BLaER1 treated with 17β-estradiol and CSF1 and Interleukin-3, amounts not matched to agents 10 nM and 100 nM (cell line): ENCODE data around the gene COL28A1.

Experiments
- H3K27ac ChIP-seq, 11 experiments: shearing (Covaris generic); formaldehyde crosslinking; 2 replicates each; pipeline ENCODE4 v1.8.1; 2022
- H3K27me3 ChIP-seq, 11 experiments: shearing (Covaris generic); formaldehyde crosslinking; 2 replicates each; pipeline ENCODE4 v1.8.1; 2022
- H3K36me3 ChIP-seq, 11 experiments: shearing (Covaris generic); formaldehyde crosslinking; 2 replicates each; pipeline ENCODE4 v1.8.1; 2022
- H3K4me1 ChIP-seq, 10 experiments: shearing (Covaris generic); formaldehyde crosslinking; 2 replicates each; pipeline ENCODE4 v1.8.1; 2022
- H3K4me2 ChIP-seq, 11 experiments: shearing (Covaris generic); formaldehyde crosslinking; 2 replicates each; pipeline ENCODE4 v1.8.1; 2022
- H3K4me3 ChIP-seq, 10 experiments: shearing (Covaris generic); formaldehyde crosslinking; 2 replicates each; pipeline ENCODE4 v1.8.1; 2022
- H3K9ac ChIP-seq, 11 experiments: shearing (Covaris generic); formaldehyde crosslinking; 2 replicates each; pipeline ENCODE4 v1.8.1; 2022
- H3K9me3 ChIP-seq, 11 experiments: shearing (Covaris generic); formaldehyde crosslinking; replicated peaks in 1 of 11; 2 replicates each; pipeline ENCODE4 v1.8.1; 2022
- H4K20me1 ChIP-seq, 11 experiments: shearing (Covaris generic); formaldehyde crosslinking; 2 replicates each; pipeline ENCODE4 v1.8.1; 2022
- Cebpa-rat ChIP-seq, 11 experiments: shearing (Covaris generic); IDR thresholded peaks; 2 replicates each; pipeline ENCODE4 v1.8.1; 2022

Gene COL28A1

DNA sequence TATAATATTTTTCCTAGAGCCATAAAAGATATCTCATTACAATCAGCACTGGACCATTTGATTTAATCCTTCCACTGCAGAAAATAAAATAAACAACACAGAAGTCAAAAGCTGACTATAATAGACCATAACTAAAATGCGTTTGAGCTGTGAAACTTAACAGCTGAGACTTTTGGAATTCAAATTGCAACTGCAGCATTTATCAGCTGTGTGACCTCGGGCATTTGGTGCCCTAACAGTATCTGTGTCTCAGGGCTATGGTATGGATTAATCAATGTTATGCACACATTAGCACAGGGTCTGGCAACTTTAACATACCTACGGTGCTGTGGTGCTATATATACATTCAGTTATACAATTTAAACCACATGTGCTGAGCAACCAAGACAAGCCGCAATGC lies 160.1 kb downstream of the COL28A1 start:
- H3K9ac ChIP-seq: no peak overlapping the region
- peaks cover 5 to 13% (median 10%) of the 10 kb centered on the region in 10 experiments; a peak in 17 of 20 replicates for H3K4me1 ChIP-seq
- TF ChIP-seq Cebpa-rat (IDR thresholded peaks at IDR 0.05): no peak
- H4K20me1 ChIP-seq: no peaks in the 10 kb centered on the region
- no peaks in the 10 kb centered on the region for H3K27me3 ChIP-seq
- H3K9me3 ChIP-seq: 0 out of 22 replicates have a peak, but pooled peaks cover 0 to 5% (median 0%) of the 10 kb centered on the region in 11 experiments
- H3K4me2 ChIP-seq: no peak overlapping the region
- H3K27ac ChIP-seq: no peak overlapping the region
- H3K36me3 ChIP-seq: no peaks in the 10 kb centered on the region
- no peak overlapping the region for H3K4me3 ChIP-seq

DNA sequence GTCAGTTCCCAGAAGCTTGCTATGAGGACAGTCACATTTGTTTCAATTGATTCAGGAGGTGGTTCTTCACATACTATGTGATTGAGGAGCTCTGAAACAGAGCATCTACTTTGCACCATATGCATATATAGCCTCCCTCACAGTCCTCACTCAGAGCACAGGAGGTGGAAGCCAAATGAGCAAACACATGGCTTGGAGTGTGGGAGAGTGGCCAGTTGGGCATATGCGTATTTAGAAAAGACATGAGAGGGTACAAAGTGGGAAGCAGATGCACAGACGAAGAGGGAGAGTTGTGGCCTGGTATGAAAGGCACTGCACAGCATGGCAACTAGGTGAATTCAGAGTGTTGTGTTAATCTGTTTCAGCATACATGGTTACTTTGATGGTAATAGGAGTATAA lies 165.6 kb downstream of the COL28A1 start:
- no peaks in the 10 kb centered on the region for H4K20me1 ChIP-seq
- H3K4me1 ChIP-seq: peaks cover 5 to 11% (median 10%) of the 10 kb centered on the region in 10 experiments; a peak in 17 of 20 replicates
- H3K36me3 ChIP-seq: no peaks in the 10 kb centered on the region
- H3K9me3 ChIP-seq: 0 out of 22 replicates have a peak, but pooled peaks cover 0 to 5% (median 0%) of the 10 kb centered on the region in 11 experiments
- no peak overlapping the region for H3K4me2 ChIP-seq
- H3K27me3 ChIP-seq: no peaks in the 10 kb centered on the region
- no peak overlapping the region for H3K27ac ChIP-seq
- H3K9ac ChIP-seq: no peak overlapping the region
- no peak for TF ChIP-seq Cebpa-rat (IDR thresholded peaks at IDR 0.05)
- H3K4me3 ChIP-seq: no peak overlapping the region

DNA sequence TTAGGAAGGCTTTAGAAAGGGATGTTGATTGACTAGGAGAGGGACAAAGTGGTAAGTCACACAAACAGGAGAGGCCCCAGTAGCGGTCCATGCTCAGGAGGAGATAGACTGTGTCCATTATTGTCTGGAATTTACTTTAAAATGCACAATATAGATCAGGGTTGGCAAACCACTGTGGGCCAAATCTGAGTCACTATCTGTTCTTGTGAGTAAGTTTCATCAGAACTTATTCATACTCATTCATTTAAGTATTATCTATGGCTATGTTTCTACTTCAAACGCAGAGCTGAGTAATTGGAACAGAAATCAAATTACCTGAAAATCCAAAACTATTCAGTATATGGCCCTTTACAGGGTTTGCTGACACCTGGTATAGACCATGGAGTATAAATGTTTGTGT lies 166.5 kb downstream of the COL28A1 start:
- H3K27ac ChIP-seq: no peak overlapping the region
- TF ChIP-seq Cebpa-rat (IDR thresholded peaks at IDR 0.05): no peak
- H4K20me1 ChIP-seq: no peaks in the 10 kb centered on the region
- no peak overlapping the region for H3K4me2 ChIP-seq
- 0 out of 22 replicates have a peak, but pooled peaks cover 0 to 5% (median 0%) of the 10 kb centered on the region in 11 experiments for H3K9me3 ChIP-seq
- H3K4me1 ChIP-seq: peaks cover under 1 to 2% (median 1%) of the 10 kb centered on the region in 10 experiments; a peak in 14 of 20 replicates
- H3K9ac ChIP-seq: no peak overlapping the region
- no peak overlapping the region for H3K4me3 ChIP-seq
- no peaks in the 10 kb centered on the region for H3K27me3 ChIP-seq
- no peaks in the 10 kb centered on the region for H3K36me3 ChIP-seq

DNA sequence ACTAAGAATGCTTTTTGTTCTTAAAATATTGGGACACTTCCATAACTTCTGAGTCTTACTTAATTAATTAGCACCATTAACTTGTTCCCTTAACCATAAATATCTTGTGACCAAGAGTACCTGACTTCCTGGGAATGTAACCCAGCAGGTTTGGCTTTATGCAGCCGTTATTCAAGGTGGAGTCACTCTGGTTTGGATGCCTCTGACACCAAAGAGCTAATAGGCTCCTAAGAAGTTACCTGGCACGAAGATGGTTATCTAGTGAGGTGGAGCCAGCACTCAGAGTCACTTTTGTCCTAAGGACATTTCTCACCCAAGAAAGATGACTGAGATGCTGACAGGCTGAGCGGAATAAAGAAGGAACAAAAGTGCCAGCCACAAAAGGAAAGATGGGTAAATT lies 181.0 kb downstream of the COL28A1 start:
- no peak overlapping the region for H3K9ac ChIP-seq
- no peak overlapping the region for H3K4me2 ChIP-seq
- no peaks in the 10 kb centered on the region for H3K27me3 ChIP-seq
- H3K27ac ChIP-seq: no peak overlapping the region
- H3K4me1 ChIP-seq: no peaks in the 10 kb centered on the region
- H3K36me3 ChIP-seq: no peaks in the 10 kb centered on the region
- no peak for TF ChIP-seq Cebpa-rat (IDR thresholded peaks at IDR 0.05)
- H3K4me3 ChIP-seq: no peak overlapping the region
- H4K20me1 ChIP-seq: no peaks in the 10 kb centered on the region
- peaks cover 0 to 6% (median 0%) of the 10 kb centered on the region in 11 experiments; a peak in 2 of 22 replicates for H3K9me3 ChIP-seq

GRCh38 chr7:7352845-7353244 lies 182.8 kb downstream of the COL28A1 start:
- TF ChIP-seq Cebpa-rat (IDR thresholded peaks at IDR 0.05): no peak
- no peak overlapping the region for H3K4me2 ChIP-seq
- H3K4me1 ChIP-seq: no peaks in the 10 kb centered on the region
- H3K27me3 ChIP-seq: no peaks in the 10 kb centered on the region
- H4K20me1 ChIP-seq: no peaks in the 10 kb centered on the region
- no peak overlapping the region for H3K4me3 ChIP-seq
- H3K36me3 ChIP-seq: no peaks in the 10 kb centered on the region
- H3K27ac ChIP-seq: no peak overlapping the region
- peaks cover 0 to 6% (median 0%) of the 10 kb centered on the region in 11 experiments; a peak in 2 of 22 replicates for H3K9me3 ChIP-seq
- H3K9ac ChIP-seq: no peak overlapping the region

- H3K9me3 ChIP-seq: peaks cover 0 to 6% (median 0%) of the 10 kb centered on the region in 11 experiments; a peak in 2 of 22 replicates
- TF ChIP-seq Cebpa-rat (IDR thresholded peaks at IDR 0.05): no peak
- H3K36me3 ChIP-seq: no peaks in the 10 kb centered on the region
- H3K27me3 ChIP-seq: no peaks in the 10 kb centered on the region
- no peak overlapping the region for H3K9ac ChIP-seq
- no peak overlapping the region for H3K4me3 ChIP-seq
- no peak overlapping the region for H3K27ac ChIP-seq
- H3K4me1 ChIP-seq: no peaks in the 10 kb centered on the region
- H3K4me2 ChIP-seq: no peak overlapping the region
- H4K20me1 ChIP-seq: no peaks in the 10 kb centered on the region
Measured at GRCh38 chr7:7351832-7352231, 183.8 kb downstream of the COL28A1 start.

- Histone ChIP-seq H3K36me3 (no peaks in the 10 kb centered on the region), H3K9ac (no peak overlapping the region), H3K4me2 (no peak overlapping the region), H3K4me1 (no peaks in the 10 kb centered on the region), H3K27me3 (no peaks in the 10 kb centered on the region), H3K9me3 (peaks cover 0 to 6% (median 0%) of the 10 kb centered on the region in 11 experiments; a peak in 2 of 22 replicates), H4K20me1 (no peaks in the 10 kb centered on the region), H3K27ac (no peak overlapping the region), H3K4me3 (no peak overlapping the region)
- TF ChIP-seq Cebpa-rat (IDR thresholded peaks at IDR 0.05): no peak
Measured at GRCh38 chr7:7351156-7351555, 184.5 kb downstream of the COL28A1 start.

- no peaks in the 10 kb centered on the region for H4K20me1 ChIP-seq
- peaks cover 0 to 6% (median 0%) of the 10 kb centered on the region in 11 experiments; a peak in 2 of 22 replicates for H3K9me3 ChIP-seq
- H3K4me3 ChIP-seq: no peak overlapping the region
- no peaks in the 10 kb centered on the region for H3K27me3 ChIP-seq
- no peak overlapping the region for H3K27ac ChIP-seq
- H3K4me1 ChIP-seq: no peaks in the 10 kb centered on the region
- no peak overlapping the region for H3K9ac ChIP-seq
- no peaks in the 10 kb centered on the region for H3K36me3 ChIP-seq
- no peak for TF ChIP-seq Cebpa-rat (IDR thresholded peaks at IDR 0.05)
- no peak overlapping the region for H3K4me2 ChIP-seq
Measured at GRCh38 chr7:7349156-7349555, 186.5 kb downstream of the COL28A1 start.

GRCh38 chr7:7347045-7347444 lies 188.6 kb downstream of the COL28A1 start:
- TF ChIP-seq Cebpa-rat (IDR thresholded peaks at IDR 0.05): no peak
- no peaks in the 10 kb centered on the region for H3K27me3 ChIP-seq
- H3K27ac ChIP-seq: no peak overlapping the region
- H4K20me1 ChIP-seq: no peaks in the 10 kb centered on the region
- no peaks in the 10 kb centered on the region for H3K4me1 ChIP-seq
- H3K9me3 ChIP-seq: peaks cover 0 to 4% (median 0%) of the 10 kb centered on the region in 11 experiments; a peak in 2 of 22 replicates
- H3K36me3 ChIP-seq: no peaks in the 10 kb centered on the region
- H3K4me3 ChIP-seq: no peak overlapping the region
- H3K9ac ChIP-seq: no peak overlapping the region
- H3K4me2 ChIP-seq: no peak overlapping the region

- no peaks in the 10 kb centered on the region for H3K27me3 ChIP-seq
- H3K36me3 ChIP-seq: no peaks in the 10 kb centered on the region
- H4K20me1 ChIP-seq: no peaks in the 10 kb centered on the region
- H3K4me2 ChIP-seq: no peak overlapping the region
- H3K9me3 ChIP-seq: 0 out of 22 replicates have a peak, but pooled peaks cover 0 to 3% (median 0%) of the 10 kb centered on the region in 11 experiments
- H3K9ac ChIP-seq: no peak overlapping the region
- H3K4me1 ChIP-seq: no peaks in the 10 kb centered on the region
- TF ChIP-seq Cebpa-rat (IDR thresholded peaks at IDR 0.05): peak in 5 of 11 experiments; percentile 16 to 61 (median 32); a peak in 1 of 22 replicates
- no peak overlapping the region for H3K4me3 ChIP-seq
- no peak overlapping the region for H3K27ac ChIP-seq
Measured at GRCh38 chr7:7344583-7344982, 191.1 kb downstream of the COL28A1 start.
